G401 (cell line): Measurements from ENCODE around the gene DVL1. TPM values are rescaled to one million over a fixed set of nuclear protein-coding genes. Genes with fewer than 3 reads are reported as not detected.
"Not testable (repeated sequence)": the region's sequence is repeated elsewhere in the genome, so short reads cannot be mapped to it uniquely, and the experiment has no call there.

ENCODE experiments used
- DNase-seq: peaks from one replicate; pipeline ENCODE4 v3.0.0-alpha.2; 2015; ENCODE audit warnings: low spot score
- in situ Hi-C: cut with HindIII; loops from 2 replicates; pipeline ENCODE4 v1.10.0; 2016; ENCODE audit warnings: low sequenced_read_pairs, mixed read lengths
- total RNA-seq: library from RNA; depleted of rRNA; stranded (reverse); fragments of >200 nt; shearing (Covaris generic); gene quantifications from 2 replicates; pipeline ENCODE4 v1.2.3, GENCODE V29; 2014

DVL1 gene
- total RNA-seq, 1 experiment from 2014 or later, result 70.2 TPM

- no peak for DNase-seq
- in situ Hi-C loops, result no loop called here
These were observed 30.2 kb downstream of the DVL1 start for GRCh38 chr1:1318777-1319645.

GRCh38 chr1:1318131-1318652 is 31.0 kb downstream of the DVL1 start:
- peak; percentile 50 for DNase-seq
- in situ Hi-C loops, result no loop called here

- in situ Hi-C loops, result no loop called here
- no peak for DNase-seq
These were observed 31.8 kb downstream of the DVL1 start for GRCh38 chr1:1317420-1317819.

- DNase-seq, in situ Hi-C loops: not testable (repeated sequence)
These were observed 33.0 kb downstream of the DVL1 start for GRCh38 chr1:1316199-1316598.

- in situ Hi-C loops, result no loop called here
- no peak for DNase-seq
These were observed 33.7 kb downstream of the DVL1 start for GRCh38 chr1:1315435-1315954.

- no peak for DNase-seq
- in situ Hi-C loops, result no loop called here
These were observed 34.4 kb downstream of the DVL1 start for GRCh38 chr1:1314678-1315335.

- DNase-seq, result no peak
- in situ Hi-C loops, result no loop called here
These were observed 35.0 kb downstream of the DVL1 start for GRCh38 chr1:1314237-1314586.

- no peak for DNase-seq
- in situ Hi-C loops, result no loop called here
These were observed 35.5 kb downstream of the DVL1 start for GRCh38 chr1:1313500-1314236.

GRCh38 chr1:1312450-1313314 is 36.5 kb downstream of the DVL1 start:
- DNase-seq, result no peak
- in situ Hi-C loops, result no loop called here

- no peak for DNase-seq
These were observed 37.8 kb downstream of the DVL1 start for GRCh38 chr1:1311107-1312104.

GRCh38 chr1:1310476-1311053 is 38.7 kb downstream of the DVL1 start:
- DNase-seq, result no peak
- in situ Hi-C loops, result no loop called here

More at GRCh38 chr1:1311107-1312104, 37.8 kb downstream of the DVL1 start:
- in situ Hi-C loops, result no loop called here

- no peak for DNase-seq
- in situ Hi-C loops, result no loop called here
These were observed 39.2 kb downstream of the DVL1 start for GRCh38 chr1:1310109-1310385.

GRCh38 chr1:1309251-1310108 is 39.7 kb downstream of the DVL1 start:
- in situ Hi-C loops, result no loop called here
- DNase-seq, result peak; percentile 48

GRCh38 chr1:1308756-1309250 is 40.4 kb downstream of the DVL1 start:
- no peak for DNase-seq

GRCh38 chr1:1307923-1308755 is 41.1 kb downstream of the DVL1 start, which contains the start of the genes ACAP3 and PUSL1:
ACAP3 (minus strand) TSS chr1:1307930; CDS start chr1:1307815, 115 bp downstream.
PUSL1 (plus strand) TSS chr1:1308597; CDS start chr1:1308644, 47 bp downstream.
- in situ Hi-C loops, result no loop called here
- DNase-seq, result peak; percentile 84

More at GRCh38 chr1:1308756-1309250, 40.4 kb downstream of the DVL1 start:
- in situ Hi-C loops, result no loop called here
